SH-SY5Y (cell line): ENCODE results near the gene SSTR4.

ENCODE experiments used
- GATA2 ChIP-seq: IDR thresholded peaks from 2 replicates; pipeline ENCODE4 v1.6.1; 2011; ENCODE audit warnings: mild to moderate bottlenecking, low read depth, low read length
- GATA3 ChIP-seq: IDR thresholded peaks from 2 replicates; pipeline ENCODE4 v1.6.1; 2011; ENCODE audit warnings: low read depth, mild to moderate bottlenecking, low read length, moderate library complexity

Gene SSTR4

GRCh38 chr20:23063168-23063567 is 28.1 kb downstream of the SSTR4 start:
- TF ChIP-seq GATA3: no peak
- no peak for TF ChIP-seq GATA2

DNA sequence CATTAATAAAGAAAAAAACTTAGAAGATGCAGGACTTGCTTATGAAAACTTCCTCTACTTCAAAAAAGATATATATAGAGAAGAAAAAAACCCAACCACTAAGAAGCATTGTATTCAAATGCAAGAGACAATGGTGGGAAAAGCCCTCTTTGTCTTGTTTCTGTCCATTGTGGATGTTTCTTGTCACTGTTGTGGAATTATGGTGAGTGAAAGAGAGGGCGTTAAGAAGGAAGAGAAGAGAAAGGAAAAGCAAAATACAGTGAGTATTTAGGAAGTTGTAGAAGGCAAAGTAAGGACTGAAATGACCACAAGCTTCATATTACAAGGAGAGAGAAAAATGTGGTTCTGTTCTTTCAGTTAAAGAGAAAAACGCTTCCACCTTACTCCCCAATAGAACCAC is 28.5 kb downstream of the SSTR4 start:
- TF ChIP-seq GATA2 (no peak), GATA3 (no peak)

DNA sequence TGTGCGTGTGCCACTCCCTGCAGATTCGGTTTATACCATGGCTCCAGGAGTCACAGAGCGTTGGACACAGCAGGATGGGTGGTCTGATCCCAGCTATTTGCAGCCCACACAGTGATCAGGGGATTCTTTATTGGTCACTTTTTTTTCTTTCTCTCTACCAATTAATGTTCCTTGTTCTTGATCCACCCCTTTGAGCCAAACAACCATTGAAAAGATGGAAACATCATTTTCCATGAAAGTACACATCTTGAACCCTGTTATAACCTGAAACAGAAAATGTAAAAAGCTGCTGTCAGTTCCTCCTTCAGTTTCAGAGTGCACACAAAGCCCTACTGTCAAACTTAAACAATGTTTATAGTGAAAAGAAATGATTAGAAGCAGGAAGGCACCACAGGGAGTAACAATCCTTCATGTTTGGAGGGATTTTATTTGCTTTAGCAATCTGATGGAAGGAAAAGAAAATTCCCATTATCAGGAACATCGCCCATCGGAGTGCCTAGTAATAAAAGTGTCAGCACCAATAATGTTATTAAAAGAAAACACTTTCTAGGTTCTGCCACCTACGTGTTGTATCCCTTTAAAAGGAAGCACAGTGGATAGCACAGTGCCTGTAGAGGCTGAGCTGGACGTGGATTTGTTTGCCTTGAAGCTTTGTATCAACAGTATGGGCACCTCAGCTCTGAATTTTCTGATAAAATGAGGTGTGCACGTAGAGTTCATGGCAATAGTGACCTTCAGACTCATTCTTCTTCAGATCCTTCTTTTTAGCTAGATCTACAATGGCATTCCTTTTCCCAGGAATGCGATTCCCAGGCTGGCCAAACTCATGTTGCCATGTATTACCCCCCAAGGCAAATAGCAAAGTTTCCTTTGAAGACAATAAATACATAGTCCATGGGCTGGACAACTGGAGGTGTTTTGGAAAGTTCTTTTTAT is 30.4 kb downstream of the SSTR4 start:
- TF ChIP-seq GATA2 (no peak), GATA3 (no peak)

DNA sequence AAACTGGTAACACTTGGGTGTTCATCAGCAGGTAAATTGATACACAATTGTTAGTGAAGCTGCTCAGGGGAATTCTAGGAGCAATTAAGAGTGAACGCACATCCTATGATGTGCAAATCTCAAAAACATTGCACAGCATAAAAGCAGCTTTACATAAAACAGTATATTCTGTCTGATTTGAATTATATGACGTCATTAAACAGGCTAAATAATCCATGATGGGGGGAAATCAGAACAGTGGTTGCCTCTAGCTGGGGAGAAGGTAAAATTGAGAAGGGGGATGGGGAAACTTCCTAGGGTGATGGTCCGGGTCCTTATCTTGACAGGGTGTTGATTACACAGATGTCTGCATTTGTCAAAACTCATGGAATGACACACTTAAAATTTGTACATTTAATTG is 31.7 kb downstream of the SSTR4 start:
- TF ChIP-seq GATA3: no peak
- TF ChIP-seq GATA2: no peak

DNA sequence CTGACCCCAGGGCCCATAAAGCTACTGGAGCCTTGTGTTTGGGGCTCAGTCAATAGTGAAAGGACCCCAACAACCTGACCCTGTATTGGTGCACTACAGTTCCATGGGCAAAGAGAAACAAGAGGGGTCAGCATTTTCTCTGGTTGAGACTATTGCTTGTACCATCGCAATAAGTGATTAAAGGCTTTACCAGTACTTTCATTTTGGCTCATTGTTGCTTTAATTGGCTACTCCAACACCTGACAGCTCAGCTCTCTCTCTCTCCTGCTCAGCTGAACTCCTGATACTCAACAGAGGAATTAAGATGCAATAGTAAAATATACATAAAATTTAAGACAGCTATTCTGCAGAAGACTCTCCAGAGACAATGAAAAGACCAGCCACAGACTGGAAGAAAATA is 33.2 kb downstream of the SSTR4 start:
- TF ChIP-seq GATA2: no peak
- no peak for TF ChIP-seq GATA3

- TF ChIP-seq GATA2 (no peak), GATA3 (no peak)
Measured at GRCh38 chr20:23069108-23069507, 34.0 kb downstream of the SSTR4 start.

DNA sequence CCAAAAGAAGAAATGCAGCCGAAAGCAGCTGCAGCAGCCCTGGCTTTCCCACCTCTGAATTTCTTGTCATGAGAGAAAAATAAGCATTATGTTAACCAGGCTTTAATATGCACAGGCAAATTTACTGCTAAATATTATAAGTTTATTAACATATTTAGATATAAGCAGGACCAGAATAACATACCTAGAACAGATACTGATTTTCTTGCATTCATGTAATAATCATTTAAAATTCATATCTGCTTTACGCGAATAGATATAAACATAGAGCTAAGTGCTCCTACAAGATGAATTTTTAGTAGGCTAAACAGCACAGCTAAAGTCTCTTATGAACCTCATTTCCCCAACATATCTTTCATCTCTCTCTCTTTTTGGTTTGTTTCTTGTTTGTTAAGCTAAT is 36.3 kb downstream of the SSTR4 start:
- TF ChIP-seq GATA3 (no peak), GATA2 (no peak)

DNA sequence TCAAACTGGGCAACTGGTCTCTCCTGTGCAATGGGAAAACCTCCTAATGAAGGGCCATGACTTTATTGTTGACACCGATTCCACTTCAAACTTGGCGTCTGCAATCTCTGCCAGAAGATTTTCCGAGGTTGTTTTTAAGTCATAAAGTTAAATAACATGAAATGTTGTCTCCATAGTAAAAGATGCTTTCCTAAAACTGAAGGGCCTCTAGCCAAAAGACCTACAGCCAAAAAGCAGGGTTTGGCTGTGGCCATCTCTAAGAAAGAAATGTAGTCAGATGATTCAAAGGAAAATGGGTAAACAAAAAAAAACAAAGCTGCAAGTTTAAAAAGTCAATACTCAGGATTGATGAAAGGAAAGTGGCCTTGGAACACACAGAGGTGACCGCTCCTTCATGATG is 36.9 kb downstream of the SSTR4 start:
- TF ChIP-seq GATA2 (no peak), GATA3 (no peak)

- no peak for TF ChIP-seq GATA2
- TF ChIP-seq GATA3: no peak
Measured at GRCh38 chr20:23072892-23073586, 37.9 kb downstream of the SSTR4 start.

DNA sequence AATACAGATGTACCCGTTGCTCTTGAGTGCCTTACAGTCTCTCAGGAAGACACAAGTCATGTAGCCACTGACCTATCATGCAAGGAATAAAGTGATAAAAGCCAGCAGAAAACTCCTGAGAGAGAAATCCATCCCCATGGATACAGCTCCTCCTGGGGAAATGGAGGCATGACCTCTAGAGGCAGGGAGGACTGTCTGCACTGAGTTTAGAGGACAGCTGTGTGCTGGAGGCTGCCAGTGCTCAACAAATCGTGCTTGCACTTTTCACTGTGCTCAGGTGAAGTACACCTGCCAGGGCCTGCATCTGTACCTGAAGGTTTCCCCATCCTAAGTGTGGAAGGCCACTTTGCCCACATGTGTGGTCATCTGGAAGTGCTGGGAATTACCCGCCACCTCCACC is 38.9 kb downstream of the SSTR4 start:
- no peak for TF ChIP-seq GATA3
- TF ChIP-seq GATA2: no peak

DNA sequence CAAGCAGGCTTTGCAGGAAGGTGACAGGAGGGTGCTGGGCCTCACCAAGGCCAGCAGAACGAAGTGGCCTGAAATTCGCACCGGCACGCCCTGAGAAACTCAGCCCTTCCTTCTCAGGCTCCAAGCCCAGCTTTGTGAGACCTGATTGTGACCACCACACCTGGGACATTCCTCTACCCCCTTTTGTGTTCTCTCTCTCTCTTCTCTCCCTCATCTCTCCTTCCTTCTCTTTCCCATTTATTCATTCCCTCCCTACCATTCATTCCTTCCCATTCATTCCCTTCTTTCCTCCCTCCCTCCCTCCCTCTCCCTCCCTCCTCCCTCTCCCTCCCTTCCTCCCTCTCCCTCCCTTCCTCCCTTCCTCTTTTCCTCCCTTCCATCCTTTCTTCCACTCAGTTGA is 42.2 kb downstream of the SSTR4 start:
- TF ChIP-seq GATA2 (no peak), GATA3 (no peak)

DNA sequence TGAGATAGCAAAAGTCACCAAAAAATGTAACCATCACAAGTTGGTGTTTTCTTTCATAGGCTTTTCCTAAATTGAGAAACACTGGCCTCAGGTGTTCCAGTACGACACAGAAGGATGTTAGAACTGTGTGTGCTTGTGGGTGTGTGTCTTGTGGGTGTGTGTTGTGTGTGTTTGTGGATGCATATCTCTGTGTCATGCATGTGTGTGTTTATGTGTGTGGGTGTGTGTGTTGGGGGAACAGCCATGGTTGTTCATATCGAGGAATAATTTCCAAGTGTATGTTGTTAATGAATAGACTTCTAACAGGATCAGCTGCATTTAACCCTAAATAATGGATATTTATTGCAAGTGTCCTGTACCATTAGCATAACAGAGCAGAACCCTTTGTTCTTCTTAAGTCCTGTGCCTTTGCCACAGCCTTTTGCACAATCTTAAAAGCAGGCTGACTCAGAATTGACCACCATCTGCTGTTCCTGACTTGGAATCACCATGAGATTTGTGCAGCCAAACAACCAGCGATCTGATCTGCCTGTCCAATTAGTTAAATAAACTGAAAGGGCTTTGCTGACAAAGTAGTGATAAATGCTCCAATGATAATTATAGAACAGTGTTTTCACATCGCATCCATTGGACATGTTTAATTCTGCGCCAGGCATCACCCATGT is 43.4 kb downstream of the SSTR4 start:
- TF ChIP-seq GATA2 (no peak), GATA3 (no peak)

GRCh38 chr20:23079016-23079351 is 43.9 kb downstream of the SSTR4 start:
- TF ChIP-seq GATA2 (no peak), GATA3 (no peak)

DNA sequence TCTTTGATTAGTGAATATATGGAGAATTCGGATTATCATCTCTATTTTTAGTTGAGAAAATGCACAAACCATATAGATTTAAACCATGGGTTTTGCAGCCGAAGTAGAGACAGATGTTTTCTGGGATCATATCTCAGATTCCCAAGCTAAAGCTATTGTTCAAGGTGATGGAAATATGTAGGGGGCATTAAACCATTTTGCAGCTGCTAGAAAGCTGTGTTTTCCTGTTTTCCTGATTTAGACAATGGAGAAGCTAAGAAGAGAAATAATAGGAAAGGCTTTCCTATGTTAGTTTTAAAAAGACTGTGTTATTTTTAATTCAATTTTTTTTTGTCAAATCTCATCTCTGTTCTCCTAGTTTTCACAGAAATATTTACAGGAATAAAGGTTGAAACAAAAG is 44.8 kb downstream of the SSTR4 start:
- TF ChIP-seq GATA2 (no peak), GATA3 (no peak)
